Endodermal cell (in vitro differentiated cells): Measurements from ENCODE around the gene CAMK4. TPM values are rescaled to one million over a fixed set of nuclear protein-coding genes. Genes with fewer than 3 reads are reported as not detected.

Experiments used
- DNase-seq: peaks from one replicate; pipeline ENCODE4 v3.0.0-alpha.2; 2017
- H3K27ac ChIP-seq: 2 replicates; pipeline ENCODE4 v1.5.1; 2013; ENCODE audit warnings: mild to moderate bottlenecking, low read depth, low read length, moderate library complexity
- H3K27me3 ChIP-seq: 2 replicates; pipeline ENCODE4 v1.6.1; 2013; ENCODE audit warnings: mild to moderate bottlenecking, low read length, moderate library complexity; ENCODE audit not compliant: insufficient read depth, control insufficient read depth, poor library complexity, severe bottlenecking
- H3K36me3 ChIP-seq: 2 replicates; pipeline ENCODE4 v1.7.0; 2013; ENCODE audit warnings: mild to moderate bottlenecking, low read length, moderate library complexity; ENCODE audit not compliant: control insufficient read depth, insufficient read depth
- H3K4me1 ChIP-seq: one replicate; pipeline ENCODE4 v1.7.0; 2013; ENCODE audit warnings: low read length; ENCODE audit not compliant: control insufficient read depth, insufficient read depth
- H3K4me3 ChIP-seq: 2 replicates; pipeline ENCODE4 v1.5.1; 2013; ENCODE audit warnings: mild to moderate bottlenecking, low read length, moderate library complexity
- H3K9ac ChIP-seq: 2 replicates; pipeline ENCODE4 v1.6.1; 2013; ENCODE audit warnings: mild to moderate bottlenecking, low read length, moderate library complexity; ENCODE audit not compliant: poor library complexity, severe bottlenecking; ENCODE audit errors: extremely low read depth
- H3K9me3 ChIP-seq: 2 replicates; pipeline ENCODE4 v1.6.1; 2013; ENCODE audit warnings: mild to moderate bottlenecking, low read length, moderate library complexity; ENCODE audit not compliant: control insufficient read depth
- H3K27ac Mint-ChIP-seq: 2 replicates; pipeline ENCODE4 v1.8.0; 2020; ENCODE audit warnings: mixed read lengths
- H3K27me3 Mint-ChIP-seq: 2 replicates; pipeline ENCODE4 v1.8.0; 2021; ENCODE audit warnings: mild to moderate bottlenecking, mixed read lengths; ENCODE audit not compliant: insufficient read depth
- H3K36me3 Mint-ChIP-seq: 2 replicates; pipeline ENCODE4 v1.8.0; 2020; ENCODE audit warnings: low read depth, mixed read lengths
- H3K4me1 Mint-ChIP-seq: 2 replicates; pipeline ENCODE4 v1.8.0; 2020; ENCODE audit warnings: mixed read lengths
- H3K4me3 Mint-ChIP-seq: 2 replicates; pipeline ENCODE4 v1.8.0; 2020; ENCODE audit warnings: mild to moderate bottlenecking, moderate library complexity, mixed read lengths
- H3K9me3 Mint-ChIP-seq: 2 replicates; pipeline ENCODE4 v1.8.0; 2020; ENCODE audit warnings: mild to moderate bottlenecking, mixed read lengths
- CTCF ChIP-seq: fragments of 200-600 bp; sonication (generic); conservative IDR thresholded peaks from 2 replicates; pipeline ENCODE4 v1.5.0; 2021; ENCODE audit warnings: antibody characterized with exemption, mild to moderate bottlenecking
- WGBS, 2 experiments: methylation state at CpG; one replicate each; pipeline versions ENCODE4 v1.1.5 to v1.1.7; 2013; ENCODE audit warnings: missing lambda C conversion rate in 2 of 2, mixed read lengths in 1 of 2; ENCODE audit not compliant: insufficient coverage in 1 of 2, insufficient read length in 1 of 2; 5-methylcytosine and 5-hydroxymethylcytosine counted together
- total RNA-seq, 2 donors: library from RNA; stranded (reverse); fragmentation: NEBNext Ultra II Directional in 1 of 2; extraction: Animal tissue kit (Norgen Biotek cat#: 25700) in 1 of 2; gene quantifications; 2 replicates in 1 of 2; 3 replicates in 1 of 2; pipeline ENCODE4 v1.2.1, GENCODE V29; 2021

Gene CAMK4
- total RNA-seq, 2 donors from 2014 or later, result 2.8 to 3.9 TPM

DNA sequence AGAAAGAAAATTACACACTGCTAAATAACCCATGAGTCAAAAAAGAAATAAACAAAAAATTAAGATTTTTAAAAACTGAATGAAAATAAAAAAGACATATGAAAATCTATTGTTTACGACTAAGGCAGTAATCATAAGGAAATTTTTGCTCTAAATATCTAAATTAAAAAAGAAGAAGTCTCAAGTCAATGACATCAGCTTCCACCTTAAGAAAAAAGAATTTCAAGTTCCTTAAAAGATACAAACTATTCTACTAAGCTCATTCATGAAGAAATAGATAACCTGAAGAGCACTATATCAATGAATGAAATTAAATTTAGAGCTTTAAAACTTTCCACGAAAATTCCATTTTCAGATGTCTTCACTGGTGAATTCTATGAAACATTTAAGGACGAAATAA, 303.9 kb downstream of the CAMK4 start:
- no peak overlapping the region for H3K27ac ChIP-seq
- H3K27ac Mint-ChIP-seq, result no peak overlapping the region
- H3K9me3 ChIP-seq, result no peaks in the 10 kb centered on the region
- no peak overlapping the region for H3K4me3 ChIP-seq
- 95 to 100% methylated on average over 2 to 3 of the region's 3 CpGs for WGBS, 2 experiments
- TF ChIP-seq CTCF, result no peak
- no peak overlapping the region for H3K4me3 Mint-ChIP-seq
- no peaks in the 10 kb centered on the region for H3K36me3 ChIP-seq
- H3K9ac ChIP-seq, result no peak overlapping the region
- no peaks in the 10 kb centered on the region for H3K36me3 Mint-ChIP-seq
- peaks cover 6% of the 10 kb centered on the region for H3K4me1 Mint-ChIP-seq
- DNase-seq, result no peak
- H3K27me3 ChIP-seq, result no peaks in the 10 kb centered on the region
- H3K4me1 ChIP-seq, result no peaks in the 10 kb centered on the region
- no peaks in the 10 kb centered on the region for H3K27me3 Mint-ChIP-seq
- no peaks in the 10 kb centered on the region for H3K9me3 Mint-ChIP-seq

DNA sequence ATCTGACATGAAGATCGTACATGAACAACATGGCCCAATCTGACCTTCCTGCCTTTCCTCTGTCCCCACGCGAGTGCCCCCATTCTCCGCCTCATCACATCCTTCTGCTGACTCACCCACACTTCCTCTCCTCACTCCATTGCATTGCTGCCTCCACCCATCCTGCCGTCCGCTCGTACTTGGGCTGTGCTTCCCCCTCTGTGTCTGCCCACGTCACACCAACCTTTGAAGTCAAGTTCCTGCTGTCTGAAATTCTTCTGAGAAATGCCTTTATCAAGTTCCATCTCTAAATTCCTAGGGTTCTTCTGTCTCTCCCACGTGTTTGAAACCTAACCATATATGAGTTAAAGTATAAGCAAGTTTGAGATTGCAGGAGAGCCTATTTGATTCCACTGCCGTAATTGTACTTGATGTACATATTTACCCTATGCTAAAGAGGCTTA, 306.1 kb downstream of the CAMK4 start:
- peaks cover 10% of the 10 kb centered on the region for H3K9me3 ChIP-seq
- no peak overlapping the region for H3K27ac ChIP-seq
- H3K4me3 ChIP-seq, result no peak overlapping the region
- no peaks in the 10 kb centered on the region for H3K27me3 ChIP-seq
- Mint-ChIP-seq H3K27ac (no peak overlapping the region), H3K27me3 (no peaks in the 10 kb centered on the region), H3K9me3 (peaks cover 8% of the 10 kb centered on the region), H3K4me1 (peaks cover 6% of the 10 kb centered on the region), H3K36me3 (no peaks in the 10 kb centered on the region), H3K4me3 (no peak overlapping the region)
- WGBS, 2 experiments, result 86 to 90% methylated on average over 8 to 10 of the region's 10 CpGs
- no peaks in the 10 kb centered on the region for H3K4me1 ChIP-seq
- TF ChIP-seq CTCF, result no peak
- no peak for DNase-seq
- no peaks in the 10 kb centered on the region for H3K36me3 ChIP-seq
- no peak overlapping the region for H3K9ac ChIP-seq

GRCh38 chr5:111532886-111533582, 308.9 kb downstream of the CAMK4 start:
- Histone ChIP-seq H3K27ac (no peak overlapping the region), H3K4me3 (no peak overlapping the region), H3K9me3 (peaks cover 10% of the 10 kb centered on the region), H3K4me1 (no peaks in the 10 kb centered on the region), H3K27me3 (no peaks in the 10 kb centered on the region), H3K36me3 (no peaks in the 10 kb centered on the region), H3K9ac (no peak overlapping the region)
- no peak for DNase-seq
- no peaks in the 10 kb centered on the region for H3K36me3 Mint-ChIP-seq
- no peak overlapping the region for H3K4me3 Mint-ChIP-seq
- TF ChIP-seq CTCF, result no peak
- 76 to 80% methylated on average over 1 to 2 of the region's 5 CpGs for WGBS, 2 experiments
- peaks cover 8% of the 10 kb centered on the region for H3K9me3 Mint-ChIP-seq
- H3K27me3 Mint-ChIP-seq, result no peaks in the 10 kb centered on the region
- H3K27ac Mint-ChIP-seq, result no peak overlapping the region
- H3K4me1 Mint-ChIP-seq, result peaks cover 6% of the 10 kb centered on the region
